Kidney (tissue), 14 donors: ENCODE results near the gene C1orf232. TPM values are rescaled to one million over a fixed set of nuclear protein-coding genes. Genes with fewer than 3 reads are reported as not detected.

Source experiments
- DNase-seq, 5 donors: peaks; one replicate each; pipeline ENCODE4 v3.0.0-alpha.2; 2013 to 2020
- FAIRE-seq: peaks from 2 replicates; lab custom pipeline; 2012; peaks lifted over from hg19 to GRCh38; lab: Jason Lieb, UNC
- H3K27ac ChIP-seq, 2 donors: one replicate each; pipeline ENCODE4 v1.7.0; 2013; ENCODE audit warnings: low read depth in 2 of 2, low read length in 2 of 2, inconsistent platforms in 1 of 2
- H3K27me3 ChIP-seq: one replicate; pipeline ENCODE4 v1.7.1; 2013; ENCODE audit warnings: low read length, inconsistent platforms; ENCODE audit not compliant: control insufficient read depth, insufficient read depth
- H3K36me3 ChIP-seq, 3 donors: one replicate each; pipeline versions ENCODE4 v1.7.0 to v1.7.1; 2013; ENCODE audit warnings: low read length in 3 of 3, control low read depth in 1 of 3, inconsistent platforms in 1 of 3; ENCODE audit not compliant: insufficient read depth in 3 of 3, control insufficient read depth in 2 of 3
- H3K4me1 ChIP-seq, 3 donors: one replicate each; pipeline versions ENCODE4 v1.7.0 to v1.7.1; 2013; ENCODE audit warnings: low read length in 3 of 3, inconsistent platforms in 1 of 3, low read depth in 1 of 3; ENCODE audit not compliant: control insufficient read depth in 2 of 3, insufficient read depth in 2 of 3
- H3K4me3 ChIP-seq, 3 donors: one replicate each; pipeline versions ENCODE4 v1.7.0 to v1.8.1; 2013; ENCODE audit warnings: low read length in 3 of 3, control low read depth in 1 of 3, inconsistent platforms in 1 of 3
- H3K9ac ChIP-seq, 3 donors: one replicate each; pipeline versions ENCODE4 v1.7.0 to v1.7.1; 2013; ENCODE audit warnings: low read length in 3 of 3, control low read depth in 1 of 3, inconsistent platforms in 1 of 3
- H3K9me3 ChIP-seq, 3 donors: one replicate each; pipeline versions ENCODE4 v1.7.0 to v1.7.1; 2013; ENCODE audit warnings: low read length in 3 of 3, control low read depth in 1 of 3, inconsistent platforms in 1 of 3; ENCODE audit not compliant: control insufficient read depth in 2 of 3, insufficient read depth in 1 of 3
- CTCF ChIP-seq: IDR thresholded peaks from 3 replicates; pipeline ENCODE4 v1.5.1; 2012; ENCODE audit warnings: mild to moderate bottlenecking, moderate library complexity, borderline replicate concordance; ENCODE audit not compliant: insufficient read depth; ENCODE audit errors: extremely low read depth
- intact Hi-C: fragments of 100-400 bp; cut with DNase I; formaldehyde crosslinking; loops from one replicate; pipeline ENCODE4 v1.11.1; 2022
- polyA plus RNA-seq: library from polyadenylated mRNA; stranded (reverse); fragments of 350-450 nt; fragmentation: Illumina TruSeq; extraction: RNeasy Lipid Tissue Mini Kit (QIAGEN cat#74804); gene quantifications from one replicate; pipeline ENCODE4 v1.2.3, GENCODE V29; 2014; ENCODE audit warnings: low read depth, low replicate concordance; ENCODE audit not compliant: insufficient read depth
- total RNA-seq: library from RNA; stranded (reverse); fragmentation: NEBNext Ultra II Directional; extraction: Animal tissue kit (Norgen Biotek cat#: 25700); gene quantifications from one replicate; pipeline ENCODE4 v1.2.1, GENCODE V29; 2021
- donor health status: control.
- donor health status: control.
- donor health status: control.
- donor health status: control.
- donor health status: control.
- donor health status: DM: yes; HTN: yes; CAD: no.
- donor health status: Normal renal cell carcinoma (clear cell type).

The C1orf232 gene
- total and polyA plus RNA-seq, 2 donors from 2014 or later: not detected

- FAIRE-seq (no peak), DNase-seq (peak in 1 of 5 donors; percentile 44)
- no peaks in the 10 kb centered on the region for H3K36me3 ChIP-seq
- no peaks in the 10 kb centered on the region for H3K9me3 ChIP-seq
- intact Hi-C loops: loop anchor here (10.0 kb wide), 1 partner anchor 51 kb away; no protein-coding TSS in a partner anchor
- TF ChIP-seq CTCF: no peak
- no peaks in the 10 kb centered on the region for H3K27me3 ChIP-seq
- H3K27ac ChIP-seq: peak overlapping the region; percentile 4 to 47
- peak overlapping the region in 1 of 3 donors; percentile 47 for H3K4me3 ChIP-seq
- no peaks in the 10 kb centered on the region for H3K4me1 ChIP-seq
- H3K9ac ChIP-seq: no peak overlapping the region
These were observed 13.1 kb downstream of the C1orf232 start for GRCh38 chr1:26155370-26156284.

- no peak overlapping the region for H3K9ac ChIP-seq
- no peaks in the 10 kb centered on the region for H3K27me3 ChIP-seq
- H3K4me3 ChIP-seq: no peak overlapping the region
- no peak for TF ChIP-seq CTCF
- peak in 2 of 5 donors; percentile 39 to 44 for DNase-seq
- H3K27ac ChIP-seq: peak overlapping the region in 1 of 2 donors; percentile 27
- FAIRE-seq: no peak
- intact Hi-C loops: loop anchor here (10.0 kb wide), 1 partner anchor 50 kb away; no protein-coding TSS in a partner anchor
- no peaks in the 10 kb centered on the region for H3K9me3 ChIP-seq
- no peaks in the 10 kb centered on the region for H3K36me3 ChIP-seq
- H3K4me1 ChIP-seq: no peaks in the 10 kb centered on the region
These were observed 14.0 kb downstream of the C1orf232 start for GRCh38 chr1:26154750-26155149.

- Histone ChIP-seq H3K9me3 (no peaks in the 10 kb centered on the region), H3K4me1 (no peaks in the 10 kb centered on the region), H3K9ac (no peak overlapping the region), H3K27ac (no peak overlapping the region), H3K36me3 (no peaks in the 10 kb centered on the region), H3K27me3 (no peaks in the 10 kb centered on the region), H3K4me3 (no peak overlapping the region)
- intact Hi-C loops: loop anchor here (10.0 kb wide), 1 partner anchor 49 kb away; no protein-coding TSS in a partner anchor
- FAIRE-seq (no peak), DNase-seq (no peak)
- TF ChIP-seq CTCF: no peak
These were observed 14.7 kb downstream of the C1orf232 start for GRCh38 chr1:26153966-26154532.
